ENCODE data around the gene OR2B3. TPM values are rescaled to one million over a fixed set of nuclear protein-coding genes. Genes with fewer than 3 reads are reported as not detected.

The OR2B3 gene
- total RNA-seq, 1 donor from 2014 or later, result not detected

DNA sequence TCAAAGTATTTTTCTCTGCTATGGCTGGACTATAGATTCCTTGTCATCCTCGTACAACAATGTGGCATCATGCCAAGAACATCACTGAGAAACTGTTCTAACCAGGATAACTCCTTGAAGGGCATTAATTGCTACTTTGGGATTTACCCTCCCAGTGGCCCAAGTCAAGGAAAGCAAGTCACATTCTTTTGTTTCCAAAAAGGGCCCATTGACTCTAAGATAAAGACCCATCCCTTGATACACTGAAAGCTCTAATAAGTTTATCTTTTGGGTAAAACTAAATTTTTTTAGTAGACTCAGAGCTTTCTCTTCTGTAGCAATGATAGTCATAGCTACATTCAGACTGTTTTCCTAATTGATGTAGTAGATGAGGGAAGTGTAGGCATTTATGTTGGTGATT is 20.6 kb upstream of the OR2B3 start, which contains the start of gene OR2J3:
Gene OR2J3, plus strand, starts transcription at position 301 of the 400 bp plus-strand sequence. CDS start 3,833 bp downstream, outside the sequence.
- H3K27me3 Mint-ChIP-seq (ENCODE audit: low read depth), result peaks cover 51% of the 10 kb centered on the region
- H3K4me3 Mint-ChIP-seq, result no peak within 1 kb of the TSS
- no peaks in the 10 kb centered on the region for H3K4me1 Mint-ChIP-seq
- no peaks in the 10 kb centered on the region for H3K36me3 Mint-ChIP-seq (ENCODE audit: low read depth)
- peaks cover 4% of the 10 kb centered on the region for H3K9me3 Mint-ChIP-seq
- TF ChIP-seq, protein P1, sequence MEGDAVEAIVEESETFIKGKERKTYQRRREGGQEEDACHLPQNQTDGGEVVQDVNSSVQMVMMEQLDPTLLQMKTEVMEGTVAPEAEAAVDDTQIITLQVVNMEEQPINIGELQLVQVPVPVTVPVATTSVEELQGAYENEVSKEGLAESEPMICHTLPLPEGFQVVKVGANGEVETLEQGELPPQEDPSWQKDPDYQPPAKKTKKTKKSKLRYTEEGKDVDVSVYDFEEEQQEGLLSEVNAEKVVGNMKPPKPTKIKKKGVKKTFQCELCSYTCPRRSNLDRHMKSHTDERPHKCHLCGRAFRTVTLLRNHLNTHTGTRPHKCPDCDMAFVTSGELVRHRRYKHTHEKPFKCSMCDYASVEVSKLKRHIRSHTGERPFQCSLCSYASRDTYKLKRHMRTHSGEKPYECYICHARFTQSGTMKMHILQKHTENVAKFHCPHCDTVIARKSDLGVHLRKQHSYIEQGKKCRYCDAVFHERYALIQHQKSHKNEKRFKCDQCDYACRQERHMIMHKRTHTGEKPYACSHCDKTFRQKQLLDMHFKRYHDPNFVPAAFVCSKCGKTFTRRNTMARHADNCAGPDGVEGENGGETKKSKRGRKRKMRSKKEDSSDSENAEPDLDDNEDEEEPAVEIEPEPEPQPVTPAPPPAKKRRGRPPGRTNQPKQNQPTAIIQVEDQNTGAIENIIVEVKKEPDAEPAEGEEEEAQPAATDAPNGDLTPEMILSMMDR (conservative IDR thresholded peaks at IDR 0.05), result no peak
- no peak for DNase-seq (ENCODE audit: low read depth, low spot score)
- H3K27ac Mint-ChIP-seq (ENCODE audit: unreplicated experiment), result no peak within 1 kb of the TSS

DNA sequence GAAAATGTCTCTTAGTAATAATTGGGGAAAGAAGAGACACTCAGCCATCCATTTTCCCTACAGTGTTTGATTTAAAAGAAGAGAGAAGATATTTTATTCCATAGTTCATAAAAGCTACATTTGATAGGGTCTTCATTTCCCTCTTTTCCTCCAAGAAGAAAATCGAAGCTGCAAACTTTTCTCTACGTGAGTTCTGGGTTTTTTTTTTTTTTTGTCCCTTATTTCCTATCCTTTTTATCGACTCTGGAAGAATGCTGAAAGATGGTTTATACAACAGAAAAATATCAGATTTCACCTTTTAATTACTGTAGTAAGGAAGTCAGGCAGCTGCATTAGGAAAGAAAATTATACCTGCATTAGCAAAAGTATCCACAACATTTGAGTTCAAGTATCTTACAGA is 12.1 kb upstream of the OR2B3 start, which contains the start of gene OR2J1:
Gene OR2J1, plus strand, starts transcription at position 301 of the 400 bp plus-strand sequence. CDS start 1,453 bp downstream, outside the sequence.
- no peak within 1 kb of the TSS for H3K4me3 Mint-ChIP-seq
- H3K4me1 Mint-ChIP-seq, result no peaks in the 10 kb centered on the region
- no peak within 1 kb of the TSS for H3K27ac Mint-ChIP-seq (ENCODE audit: unreplicated experiment)
- peaks cover 26% of the 10 kb centered on the region for H3K27me3 Mint-ChIP-seq (ENCODE audit: low read depth)
- H3K9me3 Mint-ChIP-seq, result peaks cover 4% of the 10 kb centered on the region
- TF ChIP-seq, protein P1 (conservative IDR thresholded peaks at IDR 0.05), result no peak
- DNase-seq (ENCODE audit: low read depth, low spot score), result no peak
- H3K36me3 Mint-ChIP-seq (ENCODE audit: low read depth), result no peaks in the 10 kb centered on the region

DNA sequence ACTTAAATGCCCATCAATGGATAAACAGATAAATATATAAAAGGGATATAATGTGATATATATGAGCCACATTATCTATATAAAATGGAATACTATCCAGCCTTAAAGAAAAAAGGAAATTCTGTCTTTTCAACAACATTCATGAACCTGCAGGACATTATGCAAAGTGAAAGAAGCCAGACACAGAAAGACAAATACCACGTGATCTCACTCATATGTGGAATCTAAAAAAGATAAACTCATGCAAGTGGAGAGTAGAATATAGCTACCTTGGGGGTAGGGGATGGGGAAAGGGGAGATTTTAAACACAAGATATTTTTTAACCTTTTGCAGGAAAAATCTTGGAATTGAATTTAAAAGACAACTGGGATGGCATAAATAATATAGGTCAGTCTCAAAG is 10.7 kb upstream of the OR2B3 start:
- no peaks in the 10 kb centered on the region for H3K36me3 Mint-ChIP-seq (ENCODE audit: low read depth)
- no peak overlapping the region for H3K27ac Mint-ChIP-seq (ENCODE audit: unreplicated experiment)
- no peaks in the 10 kb centered on the region for H3K9me3 Mint-ChIP-seq
- peaks cover 22% of the 10 kb centered on the region for H3K27me3 Mint-ChIP-seq (ENCODE audit: low read depth)
- H3K4me1 Mint-ChIP-seq, result no peaks in the 10 kb centered on the region
- TF ChIP-seq, protein P1 (conservative IDR thresholded peaks at IDR 0.05), result no peak
- H3K4me3 Mint-ChIP-seq, result no peak overlapping the region
- DNase-seq (ENCODE audit: low read depth, low spot score), result no peak

DNA sequence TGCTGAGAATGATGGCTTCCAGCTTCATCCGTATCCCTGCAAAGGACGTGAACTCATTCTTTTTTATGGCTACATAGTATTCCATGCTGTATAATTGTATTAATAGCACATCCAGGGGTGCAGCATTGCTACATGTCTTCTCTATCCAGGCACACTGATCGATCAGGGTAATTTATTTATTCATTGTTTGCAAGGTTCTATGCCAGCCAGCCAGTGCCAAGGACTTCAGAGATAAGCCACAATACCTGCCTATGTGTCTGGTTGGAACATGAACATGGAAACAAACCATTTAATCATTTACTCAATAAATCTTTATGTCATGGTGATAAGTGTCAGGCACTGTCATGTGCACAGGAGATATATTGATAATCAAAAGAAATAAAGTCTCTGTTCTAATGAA is 5.8 kb upstream of the OR2B3 start:
- Mint-ChIP-seq H3K4me3 (no peak overlapping the region), H3K9me3 (no peaks in the 10 kb centered on the region), H3K27ac (ENCODE audit: unreplicated experiment) (no peak overlapping the region), H3K4me1 (no peaks in the 10 kb centered on the region), H3K36me3 (ENCODE audit: low read depth) (no peaks in the 10 kb centered on the region), H3K27me3 (ENCODE audit: low read depth) (peaks cover 3% of the 10 kb centered on the region)
- TF ChIP-seq, protein P1 (conservative IDR thresholded peaks at IDR 0.05), result no peak
- no peak for DNase-seq (ENCODE audit: low read depth, low spot score)

DNA sequence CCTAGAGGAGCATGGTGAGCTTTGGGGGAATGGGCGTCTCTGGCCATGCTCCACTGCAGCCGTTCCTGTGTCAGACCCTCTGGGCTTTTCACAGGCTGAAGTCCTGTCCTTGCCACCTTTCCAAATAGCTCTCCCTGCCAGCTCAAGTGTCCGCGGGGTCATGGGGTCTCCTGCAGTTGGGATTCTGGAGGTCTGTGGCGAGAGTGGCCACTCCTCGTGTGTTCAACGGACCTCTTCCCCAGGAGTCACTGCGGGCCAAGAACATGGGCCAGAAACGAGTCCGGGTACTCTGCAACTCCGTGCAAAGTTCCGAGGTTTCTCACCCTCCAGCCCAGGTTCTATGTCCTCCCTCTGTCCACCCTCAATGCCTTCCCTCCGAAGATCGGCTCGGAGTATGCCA is 4.7 kb downstream of the OR2B3 start:
- Mint-ChIP-seq H3K27me3 (ENCODE audit: low read depth) (peaks cover 6% of the 10 kb centered on the region), H3K4me1 (no peaks in the 10 kb centered on the region), H3K27ac (ENCODE audit: unreplicated experiment) (no peak overlapping the region), H3K4me3 (no peak overlapping the region), H3K36me3 (ENCODE audit: low read depth) (no peaks in the 10 kb centered on the region), H3K9me3 (no peaks in the 10 kb centered on the region)
- no peak for DNase-seq (ENCODE audit: low read depth, low spot score)
- TF ChIP-seq, protein P1 (conservative IDR thresholded peaks at IDR 0.05), result no peak
